ENCODE measurements around the gene ADORA3.

GRCh38 chr1:111503585-111504060, at the start of gene ADORA3, which contains the start of gene TMIGD3:
- TF ChIP-seq CTCF (conservative IDR thresholded peaks at IDR 0.05 in 1 of 2, IDR thresholded peaks at IDR 0.05 in 1 of 2; ENCODE audit: low read depth in 1 of 2, low read length in 2 of 2) (no peak), EZH2 (IDR thresholded peaks at IDR 0.05; ENCODE audit: low read length, missing control alignments) (no peak)
